HepG2 (cell line): ENCODE measurements around the gene CFAP54. TPM values are rescaled to one million over a fixed set of nuclear protein-coding genes. Genes with fewer than 3 reads are reported as not detected.
A peak's percentile ranks its signal among the peaks of the same experiment; 100 is the strongest.

Experiments used
- ATAC-seq: fragments of 200-7000 bp; cut with Tn5 transposase; 3 replicates; pipeline ENCODE4 v1.9.1; 2020; ENCODE audit warnings: mild to moderate bottlenecking, moderate library complexity
- BruUV-seq: library from RNA; stranded (reverse); fragments of 400-500 nt; replicated peaks from 2 replicates; lab custom pipeline; 2021; lab: Mats Ljungman, UMichigan
- CTCF ChIA-PET: fragments of 300-600 bp; formaldehyde crosslinking; extraction: SDS; loops from one replicate; lab custom pipeline; 2021; ENCODE audit warnings: low total read pairs, inconsistent platforms, low intra/inter-chr PET ratio; lab: Yijun Ruan, JAX
- POLR2A ChIA-PET: fragments of 350-600 bp; sonication (Branson Sonifier 250); formaldehyde crosslinking; loops from one replicate; lab custom pipeline; 2020; ENCODE audit warnings: antibody characterized with exemption, inconsistent platforms; lab: Yijun Ruan, JAX
- DNase-seq: peaks from one replicate; pipeline ENCODE4 v3.0.0-alpha.2; 2015; ENCODE audit warnings: low spot score
- FAIRE-seq: peaks from 3 replicates; lab custom pipeline; 2011; peaks lifted over from hg19 to GRCh38; lab: Jason Lieb, UNC
- H2AFZ ChIP-seq: one replicate; pipeline ENCODE4 v1.6.1; 2011; ENCODE audit warnings: low read length, inconsistent platforms
- H3K27ac ChIP-seq: fragments of 300-600 bp; 3 replicates; pipeline ENCODE4 v1.8.0; 2011; ENCODE audit warnings: mixed run types, mild to moderate bottlenecking, mixed read lengths, low read length, inconsistent platforms; ENCODE audit not compliant: insufficient read depth; ENCODE audit errors: extremely low read length
- H3K27me3 ChIP-seq, 2 experiments: fragments of 200-600 bp in 1 of 2; 2 replicates in 1 of 2; 3 replicates in 1 of 2; pipeline versions ENCODE4 v1.6.0 to v1.8.0; 2011; ENCODE audit warnings: low read length in 2 of 2, mild to moderate bottlenecking in 2 of 2, moderate library complexity in 2 of 2, inconsistent platforms in 1 of 2; ENCODE audit not compliant: insufficient read depth in 2 of 2, control insufficient read depth in 1 of 2
- H3K36me3 ChIP-seq, 2 experiments: fragments of 200-600 bp in 1 of 2; replicated peaks in 1 of 2; 2 replicates in 1 of 2; 3 replicates in 1 of 2; pipeline versions ENCODE4 v1.5.1 to v1.8.0; 2011; ENCODE audit warnings: low read length in 2 of 2, inconsistent platforms in 1 of 2; ENCODE audit not compliant: insufficient read depth in 2 of 2, control insufficient read depth in 1 of 2
- H3K4me1 ChIP-seq: 2 replicates; pipeline ENCODE4 v1.5.1; 2012; ENCODE audit warnings: low read length, inconsistent platforms; ENCODE audit not compliant: insufficient read depth
- H3K4me2 ChIP-seq: 2 replicates; pipeline ENCODE4 v1.6.0; 2011; ENCODE audit warnings: low read depth, low read length, inconsistent platforms
- H3K4me3 ChIP-seq, 3 experiments: fragments of 200-600 bp in 1 of 3; sonication (generic), shearing (Covaris generic) in 1 of 3; replicated peaks in 1 of 3; 2 replicates each; pipeline ENCODE4 v1.5.1; 2011 to 2016; ENCODE audit warnings: low read length in 3 of 3, inconsistent platforms in 2 of 3, low read depth in 2 of 3, mild to moderate bottlenecking in 2 of 3, control low read depth in 1 of 3, mixed read lengths in 1 of 3; ENCODE audit not compliant: insufficient read depth in 1 of 3
- H3K79me2 ChIP-seq: one replicate; pipeline ENCODE4 v1.6.1; 2011; ENCODE audit warnings: low read length, inconsistent platforms; ENCODE audit not compliant: insufficient read depth
- H3K9ac ChIP-seq: 2 replicates; pipeline ENCODE4 v1.6.0; 2011; ENCODE audit warnings: mild to moderate bottlenecking, low read depth, low read length, inconsistent platforms; ENCODE audit not compliant: insufficient read depth
- H3K9me3 ChIP-seq: 2 replicates; pipeline ENCODE4 v1.5.1; 2012; ENCODE audit warnings: mild to moderate bottlenecking, low read length
- H4K20me1 ChIP-seq: 2 replicates; pipeline ENCODE4 v1.6.0; 2011; ENCODE audit warnings: inconsistent platforms, mild to moderate bottlenecking, low read length, moderate library complexity; ENCODE audit not compliant: insufficient read depth
- FOXK1 ChIP-seq: sonication (generic); formaldehyde crosslinking; IDR thresholded peaks from 2 replicates; pipeline ENCODE4 v1.4.0; 2020; ENCODE audit warnings: low read depth, missing genetic modification reagents, borderline replicate concordance
- KDM5A ChIP-seq: fragments of 200-600 bp; sonication (generic); IDR thresholded peaks from 2 replicates; pipeline ENCODE4 v1.7.0; 2018; ENCODE audit warnings: antibody characterized with exemption, mild to moderate bottlenecking, low read length, borderline replicate concordance
- POLR2AphosphoS5 ChIP-seq: IDR thresholded peaks from 2 replicates; pipeline ENCODE4 v1.6.1; 2012; ENCODE audit warnings: low read depth, low read length
- TBX3 ChIP-seq: fragments of 450-650 bp; IDR thresholded peaks from 2 replicates; pipeline ENCODE4 v1.6.1; 2017; ENCODE audit warnings: antibody characterized with exemption, mild to moderate bottlenecking, inconsistent platforms, borderline replicate concordance
- ZNF564 ChIP-seq: sonication (generic); formaldehyde crosslinking; IDR thresholded peaks from 2 replicates; pipeline ENCODE4 v1.8.1; 2023; ENCODE audit warnings: mild to moderate bottlenecking, missing genetic modification reagents
- WGBS: methylation state at CpG from one replicate; pipeline ENCODE4 v1.1.6; 2017; ENCODE audit warnings: low lambda C conversion rate; 5-methylcytosine and 5-hydroxymethylcytosine counted together
- in situ Hi-C: cut with HindIII; loops from 2 replicates; pipeline ENCODE4 v1.10.0; 2017; ENCODE audit warnings: low pct_unique_long_range_greater_than_20kb; ENCODE audit not compliant: extremely low pct_ligation_motif_present
- intact Hi-C: fragments of 100-400 bp; cut with micrococcal nuclease; formaldehyde crosslinking; loops from one replicate; pipeline ENCODE4 v1.10.0; 2022; ENCODE audit not compliant: unreplicated experiment
- polyA plus RNA-seq, 8 experiments: library from polyadenylated mRNA; depleted of rRNA in 3 of 8; stranded (reverse) in 7 of 8; unstranded in 1 of 8; fragments of >200 nt; fragmentation: Illumina TruSeq in 4 of 8; extraction: Trizol in 4 of 8; gene quantifications; 2 replicates each; pipeline versions ENCODE4 v1.2.1 to v1.2.3, GENCODE V29; 2011 to 2016; ENCODE audit warnings: low read depth in 4 of 8, missing spikeins in 1 of 8, mixed read lengths in 1 of 8; ENCODE audit not compliant: insufficient read depth in 1 of 8
- total RNA-seq, 5 experiments: library from RNA; depleted of rRNA; stranded (reverse); fragments of >200 nt; fragmentation: Illumina TruSeq; extraction: Trizol; gene quantifications; 2 replicates each; pipeline ENCODE4 v1.2.3, GENCODE V29; 2016; ENCODE audit warnings: low read depth in 1 of 5
- TF ChIP-seq, protein P1 (sequence below): sonication (generic); formaldehyde crosslinking; IDR thresholded peaks from 2 replicates; pipeline ENCODE4 v1.8.0; 2022; ENCODE audit warnings: mild to moderate bottlenecking, missing genetic modification reagents, borderline replicate concordance

CFAP54 gene
- total and polyA plus RNA-seq, 2 of the 13 experiments (the other 11 are each of a cell fraction or from before 2014, with no cell fraction given): not detected

DNA sequence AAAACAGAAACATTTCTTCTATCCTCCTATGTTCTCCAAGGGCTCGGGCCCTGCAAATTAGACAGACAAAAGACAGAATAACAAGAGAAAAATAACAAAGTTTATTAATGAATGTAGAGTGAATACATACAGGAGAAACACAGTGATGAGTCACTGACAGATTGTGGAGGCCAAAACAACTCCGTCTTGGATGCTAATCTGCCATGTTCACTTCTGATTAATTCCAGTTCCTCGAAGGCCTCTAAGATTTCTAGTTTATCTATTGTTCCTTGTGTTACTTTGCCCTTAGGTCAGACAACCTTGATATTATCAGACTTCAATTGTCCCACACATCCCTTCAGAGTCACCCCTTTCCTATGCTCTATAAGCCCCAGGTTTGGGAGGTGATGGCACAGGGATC is 390.8 kb downstream of the CFAP54 start:
- POLR2A ChIA-PET: no interaction called here
- no peaks in the 10 kb centered on the region for H3K4me1 ChIP-seq
- CTCF ChIA-PET: no interaction called here
- in situ Hi-C loops: no loop called here
- H3K4me2 ChIP-seq: no peak overlapping the region
- no peaks in the 10 kb centered on the region for H3K9me3 ChIP-seq
- ATAC-seq: no peak
- no peak overlapping the region for H3K27ac ChIP-seq
- TF ChIP-seq POLR2AphosphoS5 (no peak), FOXK1 (CRISPR knock-in tag) (no peak)
- TF ChIP-seq, protein P1, sequence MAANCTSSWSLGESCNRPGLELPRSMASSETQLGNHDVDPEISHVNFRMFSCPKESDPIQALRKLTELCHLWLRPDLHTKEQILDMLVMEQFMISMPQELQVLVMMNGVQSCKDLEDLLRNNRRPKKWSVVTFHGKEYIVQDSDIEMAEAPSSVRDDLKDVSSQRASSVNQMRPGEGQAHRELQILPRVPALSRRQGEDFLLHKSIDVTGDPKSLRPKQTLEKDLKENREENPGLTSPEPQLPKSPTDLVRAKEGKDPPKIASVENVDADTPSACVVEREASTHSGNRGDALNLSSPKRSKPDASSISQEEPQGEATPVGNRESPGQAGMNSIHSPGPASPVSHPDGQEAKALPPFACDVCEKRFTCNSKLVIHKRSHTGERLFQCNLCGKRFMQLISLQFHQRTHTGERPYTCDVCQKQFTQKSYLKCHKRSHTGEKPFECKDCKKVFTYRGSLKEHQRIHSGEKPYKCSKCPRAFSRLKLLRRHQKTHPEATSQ (CRISPR knock-in tag): no peak
- no peaks in the 10 kb centered on the region for H3K79me2 ChIP-seq
- no TSS peak for BruUV-seq
- no peak for FAIRE-seq
- no peaks in the 10 kb centered on the region for H3K27me3 ChIP-seq
- DNase-seq: no peak
- no peak overlapping the region for H2AFZ ChIP-seq
- WGBS: 37% methylated on average over 3 of the region's 3 CpGs
- H3K4me3 ChIP-seq: no peak overlapping the region
- H3K9ac ChIP-seq: no peak overlapping the region
- no peaks in the 10 kb centered on the region for H4K20me1 ChIP-seq
- intact Hi-C loops: no loop called here
- no peaks in the 10 kb centered on the region for H3K36me3 ChIP-seq

DNA sequence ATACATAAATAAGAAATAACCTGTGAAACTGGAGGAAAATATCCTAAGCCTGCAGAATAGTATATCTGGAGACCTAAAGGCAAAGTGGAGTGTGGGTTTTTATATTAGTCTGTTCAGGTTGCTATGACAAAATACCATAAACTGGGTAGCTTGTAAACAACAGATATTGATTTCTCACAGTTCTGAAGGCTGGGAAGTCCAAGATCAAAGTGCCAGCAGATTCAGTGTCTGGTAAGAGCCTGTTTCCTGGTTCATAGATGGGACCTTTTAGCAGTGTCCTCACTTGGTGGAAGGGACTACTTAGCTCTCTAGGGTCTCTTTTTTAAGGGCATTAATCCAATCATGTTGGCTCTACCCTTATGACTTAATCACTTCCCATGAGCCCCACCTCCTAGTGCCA is 392.2 kb downstream of the CFAP54 start:
- FAIRE-seq (no peak), ATAC-seq (no peak), DNase-seq (no peak)
- Histone ChIP-seq H3K9me3 (no peaks in the 10 kb centered on the region), H3K27me3 (no peaks in the 10 kb centered on the region), H3K27ac (no peak overlapping the region), H3K36me3 (no peaks in the 10 kb centered on the region), H3K79me2 (no peaks in the 10 kb centered on the region), H2AFZ (no peak overlapping the region), H3K4me2 (no peak overlapping the region), H3K9ac (no peak overlapping the region), H3K4me3 (no peak overlapping the region), H3K4me1 (no peaks in the 10 kb centered on the region), H4K20me1 (no peaks in the 10 kb centered on the region)
- POLR2A ChIA-PET: no interaction called here
- peak; percentile 33; the same call in 1 of the 2 replicates for TF ChIP-seq TBX3
- TF ChIP-seq KDM5A: no peak
- peak; percentile 91 for TF ChIP-seq ZNF564 (CRISPR knock-in tag)
- CTCF ChIA-PET: no interaction called here
- intact Hi-C loops (no loop called here), in situ Hi-C loops (no loop called here)
- no TSS peak for BruUV-seq
